HCT116 (cell line): ENCODE data around the gene DCUN1D1. TPM values are rescaled to one million over a fixed set of nuclear protein-coding genes. Genes with fewer than 3 reads are reported as not detected.

Source experiments
- ATAC-seq: fragments of 200-7000 bp; cut with Tn5 transposase; 2 replicates; pipeline ENCODE4 v1.9.1; 2020; ENCODE audit warnings: mild to moderate bottlenecking, moderate library complexity
- BruUV-seq: library from RNA; stranded (reverse); fragments of 400-500 nt; replicated peaks from 2 replicates; lab custom pipeline; 2021; lab: Mats Ljungman, UMichigan
- CTCF ChIA-PET: fragments of 300-600 bp; sonication (Branson Sonifier 250); formaldehyde crosslinking; loops from one replicate; lab custom pipeline; 2021; ENCODE audit warnings: antibody characterized with exemption; lab: Charles Lee
- POLR2A ChIA-PET: fragments of 300-600, 350-600 bp; sonication (Branson Sonifier 250); formaldehyde crosslinking; loops from one replicate; lab custom pipeline; 2021; ENCODE audit warnings: antibody characterized with exemption; lab: Charles Lee
- RAD21 ChIA-PET, 2 experiments: fragments of 300-600 bp; sonication (Branson Sonifier 250); formaldehyde crosslinking; loops; one replicate each; lab custom pipeline; 2023; ENCODE audit warnings: low total read pairs in 2 of 2; ENCODE audit not compliant: uncharacterized antibody in 2 of 2, unreplicated experiment in 2 of 2, low non-redundant PET in 1 of 2; lab: Charles Lee
- DNase-seq: peaks from one replicate; pipeline ENCODE4 v3.0.0-alpha.2; 2010; ENCODE audit warnings: low read depth, low spot score
- H2AFZ ChIP-seq: fragments of 200-600 bp; shearing (Covaris generic), sonication (generic); 2 replicates; pipeline ENCODE4 v1.6.1; 2017; ENCODE audit warnings: low read depth, mixed run types, mixed read lengths, antibody characterized with exemption, low read length; ENCODE audit not compliant: poor library complexity, severe bottlenecking
- H3K27ac ChIP-seq: 2 replicates; pipeline ENCODE4 v1.5.1; 2012; ENCODE audit warnings: low read depth, low read length
- H3K27me3 ChIP-seq: fragments of 200-600 bp; sonication (generic); 2 replicates; pipeline ENCODE4 v1.6.1; 2016; ENCODE audit warnings: mixed run types, low read length, mixed read lengths; ENCODE audit not compliant: insufficient read depth
- H3K36me3 ChIP-seq, 2 experiments: fragments of 200-500 bp in 1 of 2; fragments of 200-600 bp in 1 of 2; sonication (Bioruptor generic) in 1 of 2; sonication (generic) in 1 of 2; 2 replicates each; pipeline versions ENCODE4 v1.5.1 to v1.6.1; 2014 to 2016; ENCODE audit warnings: low read length in 2 of 2, inconsistent platforms in 1 of 2, mixed read lengths in 1 of 2, mixed run types in 1 of 2; ENCODE audit not compliant: insufficient read depth in 2 of 2, control insufficient read depth in 1 of 2
- H3K4me1 ChIP-seq, 2 experiments: fragments of 200-600 bp in 1 of 2; sonication (generic) in 1 of 2; 2 replicates each; pipeline versions ENCODE4 v1.5.1 to v1.6.1; 2012 to 2017; ENCODE audit warnings: low read length in 2 of 2, inconsistent platforms in 1 of 2, mild to moderate bottlenecking in 1 of 2, mixed read lengths in 1 of 2, mixed run types in 1 of 2, moderate library complexity in 1 of 2; ENCODE audit not compliant: insufficient read depth in 2 of 2, control insufficient read depth in 1 of 2
- H3K4me2 ChIP-seq: fragments of 200-600 bp; sonication (generic); 2 replicates; pipeline ENCODE4 v1.6.1; 2017; ENCODE audit warnings: mixed run types, low read length, mixed read lengths
- H3K4me3 ChIP-seq, 2 experiments: fragments of 200-600 bp in 1 of 2; sonication (generic) in 1 of 2; replicated peaks in 1 of 2; 2 replicates each; pipeline ENCODE4 v1.5.1; 2011 to 2016; ENCODE audit warnings: low read length in 2 of 2, control low read depth in 1 of 2, low read depth in 1 of 2, mild to moderate bottlenecking in 1 of 2, mixed read lengths in 1 of 2, mixed run types in 1 of 2
- H3K79me2 ChIP-seq: fragments of 200-600 bp; sonication (generic); 2 replicates; pipeline ENCODE4 v1.6.1; 2017; ENCODE audit warnings: mild to moderate bottlenecking, mixed run types, low read length, moderate library complexity, mixed read lengths; ENCODE audit not compliant: insufficient read depth
- H3K9ac ChIP-seq: fragments of 200-600 bp; sonication (generic); 2 replicates; pipeline ENCODE4 v1.6.1; 2016; ENCODE audit warnings: low read length, mixed read lengths
- H3K9me2 ChIP-seq: fragments of 200-600 bp; sonication (generic), shearing (Covaris generic); 2 replicates; pipeline ENCODE4 v1.6.1; 2017; ENCODE audit warnings: mixed run types, mild to moderate bottlenecking, moderate library complexity; ENCODE audit not compliant: insufficient read depth
- H3K9me3 ChIP-seq, 2 experiments: fragments of 200-500 bp in 1 of 2; fragments of 200-600 bp in 1 of 2; sonication (Bioruptor generic) in 1 of 2; sonication (generic) in 1 of 2; 2 replicates each; pipeline ENCODE4 v1.6.1; 2014 to 2017; ENCODE audit warnings: low read length in 2 of 2, mixed read lengths in 2 of 2, inconsistent platforms in 1 of 2, low read depth in 1 of 2, mild to moderate bottlenecking in 1 of 2, mixed run types in 1 of 2, moderate library complexity in 1 of 2; ENCODE audit not compliant: control insufficient read depth in 1 of 2, insufficient read depth in 1 of 2
- H4K20me1 ChIP-seq: fragments of 200-600 bp; sonication (generic), shearing (Covaris generic); 2 replicates; pipeline ENCODE4 v1.6.1; 2017; ENCODE audit warnings: mixed run types, mild to moderate bottlenecking, moderate library complexity; ENCODE audit not compliant: insufficient read depth
- EGR1 ChIP-seq: IDR thresholded peaks from 2 replicates; pipeline ENCODE4 v1.6.1; 2012; ENCODE audit warnings: low read depth
- ELF1 ChIP-seq: IDR thresholded peaks from 2 replicates; pipeline ENCODE4 v1.6.1; 2012; ENCODE audit warnings: low read depth, borderline replicate concordance
- FOSL1 ChIP-seq: IDR thresholded peaks from 2 replicates; pipeline ENCODE4 v1.6.1; 2012; ENCODE audit warnings: low read depth
- JUND ChIP-seq: IDR thresholded peaks from 2 replicates; pipeline ENCODE4 v1.6.1; 2012
- POLR2AphosphoS5 ChIP-seq: IDR thresholded peaks from 2 replicates; pipeline ENCODE4 v1.6.1; 2011; ENCODE audit warnings: mild to moderate bottlenecking, low read depth, low read length, moderate library complexity
- SIN3A ChIP-seq: IDR thresholded peaks from 2 replicates; pipeline ENCODE4 v1.6.1; 2012; ENCODE audit warnings: low read depth
- SP1 ChIP-seq: IDR thresholded peaks from 2 replicates; pipeline ENCODE4 v1.6.1; 2012; ENCODE audit warnings: low read depth
- TCF7L2 ChIP-seq: IDR thresholded peaks from 2 replicates; pipeline ENCODE4 v1.7.0; 2011; ENCODE audit warnings: borderline replicate concordance, inconsistent platforms; ENCODE audit not compliant: insufficient read depth, insufficient read length; ENCODE audit errors: extremely low read depth
- ZNF274 ChIP-seq: fragments of 200-500 bp; sonication (Bioruptor generic); IDR thresholded peaks from 2 replicates; pipeline ENCODE4 v1.6.1; 2014; ENCODE audit warnings: mild to moderate bottlenecking, low read depth, low read length, inconsistent platforms
- intact Hi-C: fragments of 100-400 bp; cut with micrococcal nuclease; formaldehyde crosslinking; loops from 2 replicates; pipeline ENCODE4 v1.10.0; 2022
- total RNA-seq: library from RNA; stranded (reverse); gene quantifications from one replicate; pipeline ENCODE4 v1.2.1, GENCODE V29; 2021; ENCODE audit not compliant: unreplicated experiment
- TF ChIP-seq, protein P1 (sequence below): IDR thresholded peaks from 2 replicates; pipeline ENCODE4 v1.6.1; 2011; ENCODE audit warnings: mild to moderate bottlenecking, low read length, moderate library complexity; ENCODE audit not compliant: insufficient replicate concordance; ENCODE audit errors: extremely low read depth
- TF ChIP-seq, protein P2 (sequence below): IDR thresholded peaks from 2 replicates; pipeline ENCODE4 v1.6.1; 2012

DCUN1D1 gene
- total RNA-seq, 1 experiment from 2014 or later = 46.9 TPM

- RAD21 ChIA-PET = no interaction called here
- TF ChIP-seq ELF1 (no peak), SIN3A (no peak), TCF7L2 (no peak), SP1 (no peak), ZNF274 (no peak), EGR1 (no peak), JUND (no peak), POLR2AphosphoS5 (no peak), FOSL1 (no peak)
- TF ChIP-seq, protein P1, sequence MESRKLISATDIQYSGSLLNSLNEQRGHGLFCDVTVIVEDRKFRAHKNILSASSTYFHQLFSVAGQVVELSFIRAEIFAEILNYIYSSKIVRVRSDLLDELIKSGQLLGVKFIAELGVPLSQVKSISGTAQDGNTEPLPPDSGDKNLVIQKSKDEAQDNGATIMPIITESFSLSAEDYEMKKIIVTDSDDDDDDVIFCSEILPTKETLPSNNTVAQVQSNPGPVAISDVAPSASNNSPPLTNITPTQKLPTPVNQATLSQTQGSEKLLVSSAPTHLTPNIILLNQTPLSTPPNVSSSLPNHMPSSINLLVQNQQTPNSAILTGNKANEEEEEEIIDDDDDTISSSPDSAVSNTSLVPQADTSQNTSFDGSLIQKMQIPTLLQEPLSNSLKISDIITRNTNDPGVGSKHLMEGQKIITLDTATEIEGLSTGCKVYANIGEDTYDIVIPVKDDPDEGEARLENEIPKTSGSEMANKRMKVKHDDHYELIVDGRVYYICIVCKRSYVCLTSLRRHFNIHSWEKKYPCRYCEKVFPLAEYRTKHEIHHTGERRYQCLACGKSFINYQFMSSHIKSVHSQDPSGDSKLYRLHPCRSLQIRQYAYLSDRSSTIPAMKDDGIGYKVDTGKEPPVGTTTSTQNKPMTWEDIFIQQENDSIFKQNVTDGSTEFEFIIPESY = no peak
- TF ChIP-seq, protein P2, sequence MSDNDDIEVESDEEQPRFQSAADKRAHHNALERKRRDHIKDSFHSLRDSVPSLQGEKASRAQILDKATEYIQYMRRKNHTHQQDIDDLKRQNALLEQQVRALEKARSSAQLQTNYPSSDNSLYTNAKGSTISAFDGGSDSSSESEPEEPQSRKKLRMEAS = no peak
- POLR2A ChIA-PET = no interaction called here
Measured at GRCh38 chr3:182936239-182936917, 44.0 kb downstream of the DCUN1D1 start.

More at GRCh38 chr3:182936239-182936917, 44.0 kb downstream of the DCUN1D1 start:
- Histone ChIP-seq H3K79me2 (no peaks in the 10 kb centered on the region; the same call in 1 of the 2 replicates), H3K27ac (no peak overlapping the region), H3K9ac (no peak overlapping the region), H3K9me3 (no peaks in the 10 kb centered on the region), H2AFZ (no peak overlapping the region), H4K20me1 (no peaks in the 10 kb centered on the region), H3K4me1 (no peaks in the 10 kb centered on the region), H3K4me2 (no peak overlapping the region), H3K4me3 (no peak overlapping the region), H3K27me3 (no peaks in the 10 kb centered on the region), H3K36me3 (no peaks in the 10 kb centered on the region), H3K9me2 (no peaks in the 10 kb centered on the region)
- CTCF ChIA-PET = no interaction called here
- ATAC-seq = no peak
- DNase-seq = no peak
- intact Hi-C loops = no loop called here
- no TSS peak for BruUV-seq
